Erythroblast (primary cell): ENCODE data around the gene CHST7.

Experiments used
- GATA1 ChIP-seq: IDR thresholded peaks from 2 replicates; pipeline ENCODE4 v1.6.1; 2011; ENCODE audit warnings: low read depth, mild to moderate bottlenecking, control low read depth, low read length, moderate library complexity
- POLR2A ChIP-seq: IDR thresholded peaks from 2 replicates; pipeline ENCODE4 v1.6.1; 2011; ENCODE audit warnings: mild to moderate bottlenecking, low read length

DNA sequence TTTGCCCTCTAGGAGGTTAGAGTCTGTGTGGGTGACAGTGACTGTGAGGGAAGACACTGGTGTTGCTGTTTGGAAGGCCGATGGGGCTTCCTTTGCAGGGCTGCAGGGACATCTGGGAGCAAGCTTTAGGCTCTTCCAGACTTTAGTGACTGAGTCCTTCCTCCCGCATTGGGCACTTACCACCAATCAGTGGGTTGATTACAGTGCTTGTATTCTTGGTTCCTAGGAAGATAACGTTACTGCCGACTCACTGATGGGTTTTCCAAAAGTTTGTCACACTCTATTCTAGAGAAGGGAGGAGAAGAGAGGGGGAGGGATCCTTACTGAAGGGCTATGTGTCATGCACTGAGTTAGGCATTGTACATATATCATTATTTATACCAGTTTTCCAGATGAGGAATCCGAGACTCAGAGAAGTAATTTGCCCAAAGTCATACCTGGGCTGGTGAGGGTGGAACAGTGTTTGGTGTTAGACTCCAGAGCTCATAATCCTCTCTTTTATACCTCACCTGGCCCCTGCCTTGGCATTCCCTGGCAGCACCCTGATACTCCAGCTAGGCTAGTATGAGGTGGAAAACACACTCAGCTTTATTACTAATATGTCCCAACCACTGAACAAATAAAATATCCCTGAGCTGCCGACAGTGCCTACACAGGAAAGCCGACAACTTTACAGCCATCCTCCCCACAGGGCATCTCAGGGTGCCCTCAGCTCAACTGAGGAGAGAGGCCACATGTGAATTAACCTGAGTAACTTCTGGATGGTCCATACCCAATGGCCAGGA is 3.8 kb downstream of the CHST7 start:
- no peak for TF ChIP-seq POLR2A
- TF ChIP-seq GATA1 = no peak
